ENCODE data around the gene SLX9.
"Not testable (repeated sequence)": the region's sequence is repeated elsewhere in the genome, so short reads cannot be mapped to it uniquely, and the experiment has no call there.

DNA sequence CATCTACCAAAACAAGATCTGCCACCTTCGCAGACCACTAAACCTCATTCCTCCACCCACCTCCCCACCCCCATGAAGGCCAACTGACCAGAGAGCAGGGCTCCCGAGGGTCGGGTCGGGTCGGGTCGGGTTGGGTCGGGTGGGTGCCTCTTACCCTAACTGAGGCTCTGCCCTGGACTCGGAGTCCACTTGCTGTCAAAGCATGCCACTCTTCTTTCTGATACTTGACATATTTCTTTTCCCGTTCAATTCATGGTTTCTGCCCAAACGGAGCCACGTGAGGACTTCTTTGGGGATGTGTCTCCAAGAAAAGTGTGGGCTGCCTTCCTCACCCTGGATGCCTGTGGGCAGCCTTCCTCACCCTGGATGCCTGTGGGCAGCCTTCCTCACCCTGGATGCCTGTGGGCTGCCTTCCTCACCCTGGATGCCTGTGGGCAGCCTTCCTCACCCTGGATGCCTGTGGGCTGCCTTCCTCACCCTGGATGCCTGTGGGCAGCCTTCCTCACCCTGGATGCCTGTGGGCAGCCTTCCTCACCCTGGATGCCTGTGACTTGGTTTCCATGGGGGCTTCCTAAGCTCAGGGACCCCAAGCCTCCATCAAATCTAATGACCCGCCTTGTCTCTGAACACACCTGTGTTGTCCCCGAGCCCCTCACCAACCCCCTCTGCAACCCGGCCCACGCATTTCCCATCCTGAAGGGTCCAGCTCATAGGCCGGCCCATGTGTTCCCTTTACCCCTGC is 11.2 kb upstream of the SLX9 start:
- TF ChIP-seq, protein P1, sequence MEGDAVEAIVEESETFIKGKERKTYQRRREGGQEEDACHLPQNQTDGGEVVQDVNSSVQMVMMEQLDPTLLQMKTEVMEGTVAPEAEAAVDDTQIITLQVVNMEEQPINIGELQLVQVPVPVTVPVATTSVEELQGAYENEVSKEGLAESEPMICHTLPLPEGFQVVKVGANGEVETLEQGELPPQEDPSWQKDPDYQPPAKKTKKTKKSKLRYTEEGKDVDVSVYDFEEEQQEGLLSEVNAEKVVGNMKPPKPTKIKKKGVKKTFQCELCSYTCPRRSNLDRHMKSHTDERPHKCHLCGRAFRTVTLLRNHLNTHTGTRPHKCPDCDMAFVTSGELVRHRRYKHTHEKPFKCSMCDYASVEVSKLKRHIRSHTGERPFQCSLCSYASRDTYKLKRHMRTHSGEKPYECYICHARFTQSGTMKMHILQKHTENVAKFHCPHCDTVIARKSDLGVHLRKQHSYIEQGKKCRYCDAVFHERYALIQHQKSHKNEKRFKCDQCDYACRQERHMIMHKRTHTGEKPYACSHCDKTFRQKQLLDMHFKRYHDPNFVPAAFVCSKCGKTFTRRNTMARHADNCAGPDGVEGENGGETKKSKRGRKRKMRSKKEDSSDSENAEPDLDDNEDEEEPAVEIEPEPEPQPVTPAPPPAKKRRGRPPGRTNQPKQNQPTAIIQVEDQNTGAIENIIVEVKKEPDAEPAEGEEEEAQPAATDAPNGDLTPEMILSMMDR (conservative IDR thresholded peaks at IDR 0.05 in 1 of 2, IDR thresholded peaks at IDR 0.05 in 1 of 2; ENCODE audit: extremely low read depth in 1 of 2, insufficient read depth in 1 of 2, low read depth in 1 of 2, low read length in 2 of 2): not testable (repeated sequence)
- TF ChIP-seq EZH2 (IDR thresholded peaks at IDR 0.05; ENCODE audit: borderline replicate concordance, low read length): not testable (repeated sequence)
